Stomach (tissue), 9 donors: ENCODE measurements around the gene SOD3. TPM values are rescaled to one million over a fixed set of nuclear protein-coding genes. Genes with fewer than 3 reads are reported as not detected.

Experiments
- DNase-seq, 2 donors: peaks; one replicate each; pipeline versions ENCODE4 v3.0.0 to v3.0.0-alpha.2; 2013 to 2019
- H3K27ac ChIP-seq, 5 donors: fragments of 200-600 bp in 4 of 5; sonication (generic) in 4 of 5; one replicate each; pipeline ENCODE4 v1.5.1; 2013 to 2019; ENCODE audit warnings: mild to moderate bottlenecking in 1 of 5, moderate library complexity in 1 of 5
- H3K27me3 ChIP-seq, 3 donors: fragments of 200-600 bp; sonication (generic); one replicate each; pipeline ENCODE4 v1.5.1; 2017 to 2019; ENCODE audit warnings: mixed run types in 1 of 3
- H3K36me3 ChIP-seq, 4 donors: fragments of 200-600 bp; sonication (generic); 1 replicate in 3 of 4; 2 replicates in 1 of 4; pipeline ENCODE4 v1.5.1; 2016 to 2019
- H3K4me1 ChIP-seq, 4 donors: fragments of 200-600 bp; sonication (generic); one replicate each; pipeline ENCODE4 v1.5.1; 2016 to 2019
- H3K4me3 ChIP-seq, 4 donors: fragments of 200-600 bp; sonication (generic) in 3 of 4; one replicate each; pipeline ENCODE4 v1.5.1; 2016 to 2019; ENCODE audit warnings: mild to moderate bottlenecking in 1 of 4
- H3K9me3 ChIP-seq, 4 donors: fragments of 200-600 bp; sonication (generic); one replicate each; pipeline ENCODE4 v1.5.1; 2016 to 2019
- CTCF ChIP-seq, 7 experiments: fragments of 450-650 bp in 4 of 7; fragments of 200-600 bp in 3 of 7; sonication (generic) in 3 of 7; IDR thresholded peaks; one replicate each; pipeline ENCODE4 v1.5.1; 2016 to 2019; ENCODE audit warnings: antibody characterized with exemption in 7 of 7, control low read depth in 2 of 7, mild to moderate bottlenecking in 1 of 7
- EP300 ChIP-seq: sonication (generic); formaldehyde crosslinking; IDR thresholded peaks from one replicate; pipeline ENCODE4 v1.6.1; 2017; ENCODE audit warnings: antibody characterized with exemption
- POLR2A ChIP-seq, 4 donors: fragments of 450-650 bp; IDR thresholded peaks; one replicate each; pipeline ENCODE4 v1.6.1; 2016; ENCODE audit warnings: antibody characterized with exemption in 4 of 4, control low read depth in 2 of 4, mild to moderate bottlenecking in 1 of 4, moderate library complexity in 1 of 4
- POLR2AphosphoS5 ChIP-seq, 3 donors: sonication (generic); formaldehyde crosslinking; IDR thresholded peaks; one replicate each; pipeline ENCODE4 v1.6.1; 2016; ENCODE audit warnings: antibody characterized with exemption in 3 of 3
- WGBS, 5 donors: extraction: QIAGEN DNeasy Blood & Tissue Kit in 3 of 5; methylation state at CpG; one replicate each; pipeline versions ENCODE4 v1.1.5 to v1.1.7; 2013 to 2018; 5-methylcytosine and 5-hydroxymethylcytosine counted together
- intact Hi-C: fragments of 100-400 bp; cut with DNase I; formaldehyde crosslinking; loops from one replicate; pipeline ENCODE4 v1.15.1; 2023; ENCODE audit warnings: low total_unique reads
- polyA plus RNA-seq, 3 donors: library from polyadenylated mRNA; stranded (reverse); fragments of 200-250 nt; gene quantifications; one replicate each; pipeline ENCODE4 v1.2.3, GENCODE V29; 2013
- total RNA-seq, 5 donors: library from RNA; depleted of rRNA; stranded (reverse); fragments of >200 nt; gene quantifications; one replicate each; pipeline versions ENCODE4 v1.1.0 to v1.2.3, GENCODE V29; 2014 to 2016
- donor health status: healthy with polysubstance abuse.
- donor health status: Bipolar disorder and iron deficiency.
- donor health status: healthy.

The SOD3 gene
- total and polyA plus RNA-seq, 8 donors, result 8.8 to 188 (median 39.5) TPM

GRCh38 chr4:24799196-24799543 lies 3.8 kb downstream of the SOD3 start:
- DNase-seq, result no peak
- Histone ChIP-seq H3K27me3 (peaks cover 0 to 30% (median 25%) of the 10 kb centered on the region in 3 donors), H3K9me3 (no peaks in the 10 kb centered on the region), H3K4me1 (peaks cover 17 to 67% (median 52%) of the 10 kb centered on the region in 4 donors), H3K4me3 (no peak overlapping the region), H3K36me3 (no peaks in the 10 kb centered on the region), H3K27ac (no peak overlapping the region)
- intact Hi-C loops, result no loop called here
- TF ChIP-seq POLR2AphosphoS5 (IDR thresholded peaks at IDR 0.05), result no peak
- TF ChIP-seq POLR2A (IDR thresholded peaks at IDR 0.05), result no peak
- no peak for TF ChIP-seq CTCF (IDR thresholded peaks at IDR 0.05)
- no peak for TF ChIP-seq EP300
- WGBS, 5 donors, result 80 to 84% (median 84%) methylated on average over 13 of the region's 13 CpGs

GRCh38 chr4:24799544-24800324 lies 4.4 kb downstream of the SOD3 start:
- Histone ChIP-seq H3K27me3 (peaks cover 0 to 30% (median 25%) of the 10 kb centered on the region in 3 donors), H3K4me3 (peak overlapping the region; percentile 19 to 48 (median 28)), H3K27ac (peak overlapping the region in 1 of 5 donors; percentile 46), H3K4me1 (peaks cover 18 to 66% (median 51%) of the 10 kb centered on the region in 4 donors), H3K36me3 (no peaks in the 10 kb centered on the region), H3K9me3 (no peaks in the 10 kb centered on the region)
- intact Hi-C loops, result no loop called here
- DNase-seq, result peak in 1 of 2 donors; percentile 62
- TF ChIP-seq POLR2A (IDR thresholded peaks at IDR 0.05), result no peak
- no peak for TF ChIP-seq CTCF (IDR thresholded peaks at IDR 0.05)
- no peak for TF ChIP-seq EP300
- no peak for TF ChIP-seq POLR2AphosphoS5 (IDR thresholded peaks at IDR 0.05)
- 23 to 80% (median 28%) methylated on average over 1 to 103 of the region's 103 CpGs for WGBS, 5 donors

GRCh38 chr4:24800325-24800895 lies 5.0 kb downstream of the SOD3 start:
- no peaks in the 10 kb centered on the region for H3K9me3 ChIP-seq
- no peak for TF ChIP-seq CTCF (IDR thresholded peaks at IDR 0.05)
- no peak for TF ChIP-seq EP300
- TF ChIP-seq POLR2A (IDR thresholded peaks at IDR 0.05), result no peak
- no peak for TF ChIP-seq POLR2AphosphoS5 (IDR thresholded peaks at IDR 0.05)
- peak overlapping the region in 1 of 5 donors; percentile 46 for H3K27ac ChIP-seq
- intact Hi-C loops, result no loop called here
- H3K36me3 ChIP-seq, result no peaks in the 10 kb centered on the region
- peaks cover 15 to 66% (median 48%) of the 10 kb centered on the region in 4 donors for H3K4me1 ChIP-seq
- peaks cover 0 to 30% (median 25%) of the 10 kb centered on the region in 3 donors for H3K27me3 ChIP-seq
- 15 to 27% (median 20%) methylated on average over 25 of the region's 25 CpGs for WGBS, 5 donors
- H3K4me3 ChIP-seq, result peak overlapping the region; percentile 19 to 48 (median 28)
- peak in 1 of 2 donors; percentile 37 for DNase-seq

- Histone ChIP-seq H3K4me3 (peak overlapping the region in 1 of 4 donors; percentile 48), H3K9me3 (no peaks in the 10 kb centered on the region), H3K27ac (peak overlapping the region in 1 of 5 donors; percentile 46), H3K4me1 (peaks cover 15 to 63% (median 41%) of the 10 kb centered on the region in 4 donors), H3K27me3 (peaks cover 0 to 30% (median 25%) of the 10 kb centered on the region in 3 donors), H3K36me3 (no peaks in the 10 kb centered on the region)
- WGBS, 5 donors, result 60 to 81% (median 75%) methylated on average over 10 of the region's 10 CpGs
- DNase-seq, result no peak
- intact Hi-C loops, result no loop called here
- TF ChIP-seq CTCF (IDR thresholded peaks at IDR 0.05) (no peak), POLR2A (IDR thresholded peaks at IDR 0.05) (no peak), POLR2AphosphoS5 (IDR thresholded peaks at IDR 0.05) (no peak), EP300 (no peak)
These were observed 5.9 kb downstream of the SOD3 start for GRCh38 chr4:24801136-24801855.
